Measurements from ENCODE around the gene MYRF. TPM values are rescaled to one million over a fixed set of nuclear protein-coding genes. Genes with fewer than 3 reads are reported as not detected.
A peak's percentile ranks its signal among the peaks of the same experiment; 100 is the strongest.

Gene MYRF
- total RNA-seq, 1 donor from 2014 or later, result 4.7 TPM

DNA sequence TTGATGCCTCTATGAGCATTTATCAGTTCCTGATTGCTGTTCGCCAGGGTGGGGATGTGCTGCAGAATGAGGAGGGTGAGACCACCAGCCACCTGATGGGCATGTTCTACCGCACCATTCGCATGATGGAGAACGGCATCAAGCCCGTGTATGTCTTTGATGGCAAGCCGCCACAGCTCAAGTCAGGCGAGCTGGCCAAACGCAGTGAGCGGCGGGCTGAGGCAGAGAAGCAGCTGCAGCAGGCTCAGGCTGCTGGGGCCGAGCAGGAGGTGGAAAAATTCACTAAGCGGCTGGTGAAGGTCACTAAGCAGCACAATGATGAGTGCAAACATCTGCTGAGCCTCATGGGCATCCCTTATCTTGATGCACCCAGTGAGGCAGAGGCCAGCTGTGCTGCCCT, 43.0 kb downstream of the MYRF start:
- no peak for DNase-seq (ENCODE audit: low spot score)

DNA sequence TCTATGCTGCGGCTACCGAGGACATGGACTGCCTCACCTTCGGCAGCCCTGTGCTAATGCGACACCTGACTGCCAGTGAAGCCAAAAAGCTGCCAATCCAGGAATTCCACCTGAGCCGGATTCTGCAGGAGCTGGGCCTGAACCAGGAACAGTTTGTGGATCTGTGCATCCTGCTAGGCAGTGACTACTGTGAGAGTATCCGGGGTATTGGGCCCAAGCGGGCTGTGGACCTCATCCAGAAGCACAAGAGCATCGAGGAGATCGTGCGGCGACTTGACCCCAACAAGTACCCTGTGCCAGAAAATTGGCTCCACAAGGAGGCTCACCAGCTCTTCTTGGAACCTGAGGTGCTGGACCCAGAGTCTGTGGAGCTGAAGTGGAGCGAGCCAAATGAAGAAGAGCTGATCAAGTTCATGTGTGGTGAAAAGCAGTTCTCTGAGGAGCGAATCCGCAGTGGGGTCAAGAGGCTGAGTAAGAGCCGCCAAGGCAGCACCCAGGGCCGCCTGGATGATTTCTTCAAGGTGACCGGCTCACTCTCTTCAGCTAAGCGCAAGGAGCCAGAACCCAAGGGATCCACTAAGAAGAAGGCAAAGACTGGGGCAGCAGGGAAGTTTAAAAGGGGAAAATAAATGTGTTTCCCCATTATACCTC, 43.6 kb downstream of the MYRF start:
- DNase-seq (ENCODE audit: low spot score), result no peak

DNA sequence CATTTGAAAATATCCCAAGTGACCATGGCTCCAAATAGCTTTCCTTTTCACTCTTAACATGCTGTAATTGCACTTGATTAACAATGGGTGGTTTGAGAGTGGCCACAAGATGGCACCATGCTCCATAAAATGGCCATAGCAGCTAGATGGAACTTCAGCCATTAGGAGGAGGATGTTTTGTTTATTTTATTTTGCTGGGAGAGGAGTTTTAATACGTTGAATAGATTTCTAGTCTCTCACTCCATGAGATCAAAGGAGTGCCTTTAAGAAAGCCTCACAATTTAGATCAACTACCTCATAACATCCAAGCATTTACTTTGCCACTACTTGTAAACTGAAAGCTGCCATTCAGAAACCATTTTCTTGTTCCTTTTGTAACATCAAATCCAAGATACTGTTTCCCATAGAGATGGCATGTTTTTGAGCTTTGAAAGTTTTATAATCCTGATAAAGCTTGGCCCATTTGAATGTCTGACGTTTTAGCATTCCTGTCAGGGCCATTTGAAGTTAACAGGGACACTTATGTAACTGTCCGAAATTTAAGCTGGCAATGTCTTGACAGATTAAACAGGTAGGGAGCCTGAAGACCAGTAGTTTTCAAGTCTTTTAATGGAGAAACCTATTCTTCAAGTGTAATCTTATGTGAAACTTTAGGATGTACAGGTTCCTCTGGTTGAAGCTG, 45.0 kb downstream of the MYRF start:
- peak; percentile 81 for DNase-seq (ENCODE audit: low spot score)

DNA sequence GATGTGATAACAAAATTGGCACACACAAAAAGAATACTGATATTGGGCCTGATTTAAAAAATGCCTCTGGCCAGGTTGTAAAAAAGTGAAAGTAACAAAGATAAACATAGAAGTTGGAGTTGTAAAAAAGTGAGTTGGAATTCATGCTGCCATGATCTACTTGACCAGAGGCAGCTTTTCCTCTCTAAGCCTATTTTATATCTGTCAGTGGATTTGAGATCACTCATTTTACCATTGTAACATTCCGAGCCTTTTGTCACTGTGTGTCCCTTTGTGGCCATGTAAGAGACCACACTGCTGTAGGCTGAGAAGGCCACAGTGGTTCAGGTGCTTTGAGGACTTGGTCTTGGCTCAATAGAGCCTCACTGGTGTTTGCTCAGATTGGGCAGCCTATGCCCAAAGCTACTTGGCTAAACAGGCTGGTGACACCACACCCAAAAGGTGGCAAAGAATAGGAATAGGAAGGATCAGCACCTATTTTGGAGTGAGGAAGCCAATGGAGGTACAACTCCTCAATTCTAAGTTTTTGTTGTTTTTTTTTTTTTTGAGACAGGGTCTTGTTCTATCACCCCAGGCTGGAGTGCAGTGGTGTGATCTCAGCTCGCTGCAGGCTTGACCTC, 47.3 kb downstream of the MYRF start:
- DNase-seq (ENCODE audit: low spot score), result no peak

DNA sequence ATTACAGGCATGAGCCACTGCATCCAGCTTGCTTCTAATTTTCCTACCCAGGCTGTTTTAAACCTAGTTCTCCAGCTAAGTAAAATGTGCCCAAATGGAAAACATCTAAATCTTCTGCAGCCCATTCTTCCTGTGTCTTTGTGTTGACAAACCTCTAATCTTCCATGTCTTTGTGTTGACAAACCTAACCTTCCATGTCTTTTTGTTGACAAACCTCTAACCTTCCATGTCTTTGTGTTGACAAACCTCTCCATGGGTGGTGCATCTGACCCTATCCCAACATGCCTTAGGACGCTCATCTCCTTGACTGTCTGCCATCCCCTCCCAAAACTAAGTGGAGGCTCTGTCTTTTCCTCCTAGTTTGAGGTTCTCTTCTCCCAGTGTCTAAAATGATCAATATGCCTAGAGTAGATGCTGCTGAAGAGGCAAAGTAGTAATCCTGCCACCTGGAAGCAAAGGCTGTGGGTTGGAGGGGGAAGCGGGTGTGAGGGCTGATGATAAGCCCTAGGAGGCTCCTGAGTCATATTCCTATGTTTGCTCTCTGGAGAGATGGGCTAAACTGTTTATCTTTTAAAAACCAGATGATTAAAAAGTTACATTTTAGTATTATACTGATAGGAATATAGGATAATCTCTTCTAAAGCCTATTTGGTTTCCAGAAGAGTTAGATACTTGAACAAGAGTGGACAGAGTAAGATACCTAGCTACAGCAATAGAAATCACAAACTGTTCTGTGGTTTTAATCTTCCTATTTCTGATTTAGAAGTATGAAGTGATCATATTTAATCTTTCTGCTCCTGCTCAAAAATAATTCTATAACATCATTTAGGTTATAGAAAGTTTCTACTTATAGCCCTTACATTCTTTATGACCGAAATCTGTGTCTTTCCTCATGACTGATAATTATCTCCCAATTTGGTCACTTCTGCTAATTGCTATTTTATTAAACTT, 48.2 kb downstream of the MYRF start:
- no peak for DNase-seq (ENCODE audit: low spot score)

DNA sequence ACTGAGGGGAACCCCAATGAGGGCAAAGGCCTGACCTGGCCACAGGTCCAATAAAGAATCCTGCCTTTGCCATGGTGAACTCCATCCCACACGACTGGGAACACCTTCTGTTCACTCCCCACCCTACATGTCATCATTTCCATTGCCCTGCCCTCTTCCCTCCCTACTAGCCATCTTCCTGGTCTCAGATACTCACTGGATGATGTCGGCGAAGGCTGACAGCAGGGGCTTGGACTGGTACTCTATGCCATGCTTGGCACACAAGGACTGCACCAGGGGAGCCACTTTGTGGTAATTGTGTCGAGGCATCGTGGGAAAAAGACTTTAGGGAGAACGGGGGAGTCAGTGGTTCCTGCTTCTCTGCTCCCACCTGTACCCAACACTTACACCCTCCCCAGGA, 50.2 kb downstream of the MYRF start:
- DNase-seq (ENCODE audit: low spot score), result no peak

DNA sequence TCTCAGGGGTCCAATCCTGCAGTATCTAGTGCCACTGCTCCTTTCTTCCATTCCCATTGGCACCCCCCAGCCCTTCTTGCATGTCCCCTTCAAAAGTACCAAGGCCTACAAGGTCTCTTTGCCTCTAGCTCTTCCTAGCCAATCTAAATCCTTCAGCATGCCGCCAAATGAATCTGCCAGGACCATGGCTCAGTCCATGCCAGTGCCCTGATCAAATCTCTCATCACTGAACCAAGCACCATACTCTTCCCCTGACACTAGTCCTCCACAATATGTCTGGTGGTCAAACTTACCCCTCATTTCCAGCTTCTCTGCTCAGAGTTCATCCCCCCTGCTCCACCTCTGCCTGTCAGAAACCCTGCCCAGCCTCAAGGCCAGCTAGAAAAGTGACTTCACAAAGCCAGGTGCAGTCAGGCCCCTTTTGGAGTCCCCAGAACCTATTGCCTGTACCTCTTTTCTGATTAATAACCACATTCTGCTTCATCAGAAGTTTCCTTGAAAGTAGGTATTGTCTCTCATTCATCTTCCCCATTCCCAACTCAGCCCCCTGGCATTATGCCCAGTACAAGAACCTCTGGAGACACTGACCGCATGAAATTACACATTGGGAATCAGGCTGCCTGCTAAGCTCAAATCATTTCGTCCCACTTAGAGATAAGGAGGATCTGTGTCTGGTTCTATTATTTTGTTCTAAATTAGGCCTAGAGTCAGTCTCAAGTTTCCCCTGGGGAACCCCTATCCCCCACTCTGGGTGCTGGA, 51.6 kb downstream of the MYRF start:
- DNase-seq (ENCODE audit: low spot score), result no peak

DNA sequence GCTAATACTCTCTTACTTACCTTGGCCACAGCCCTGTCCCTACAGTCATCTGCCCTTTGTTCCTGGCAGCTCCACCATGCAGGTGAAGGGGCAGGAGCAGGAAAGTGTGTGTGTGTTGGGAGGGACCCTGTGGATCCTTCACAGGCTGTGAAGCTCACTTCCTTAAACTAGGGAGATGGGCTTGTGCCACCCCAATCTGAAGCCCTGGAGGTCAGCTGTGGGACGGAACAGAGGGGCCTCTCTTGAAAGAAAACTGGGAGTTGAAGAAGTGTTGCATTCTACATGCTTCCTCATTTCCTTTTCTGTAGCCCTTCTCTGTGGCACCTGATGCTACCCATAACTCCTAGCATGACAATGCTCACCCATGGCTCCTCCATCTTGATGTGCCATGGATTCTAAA, 52.7 kb downstream of the MYRF start:
- DNase-seq (ENCODE audit: low spot score), result no peak

DNA sequence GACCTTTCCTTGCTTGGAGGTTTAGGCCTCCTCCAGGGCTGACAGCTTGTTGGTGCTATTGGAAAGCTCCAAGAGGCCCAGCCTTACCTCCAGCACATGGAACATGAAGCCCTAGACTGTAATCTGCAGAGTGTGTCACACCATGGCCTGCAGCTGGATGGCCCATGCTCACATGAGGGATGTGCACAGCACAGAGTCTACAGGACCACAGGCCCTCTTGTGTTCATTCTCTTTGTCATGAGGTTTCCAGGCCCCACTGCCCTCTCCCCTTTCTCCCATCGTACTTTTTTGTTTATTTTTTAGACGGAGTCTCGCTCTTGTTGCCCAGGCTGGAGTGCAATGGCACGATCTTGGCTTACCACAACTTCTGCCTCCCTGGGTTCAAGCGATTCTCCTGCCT, 54.3 kb downstream of the MYRF start:
- no peak for DNase-seq (ENCODE audit: low spot score)

DNA sequence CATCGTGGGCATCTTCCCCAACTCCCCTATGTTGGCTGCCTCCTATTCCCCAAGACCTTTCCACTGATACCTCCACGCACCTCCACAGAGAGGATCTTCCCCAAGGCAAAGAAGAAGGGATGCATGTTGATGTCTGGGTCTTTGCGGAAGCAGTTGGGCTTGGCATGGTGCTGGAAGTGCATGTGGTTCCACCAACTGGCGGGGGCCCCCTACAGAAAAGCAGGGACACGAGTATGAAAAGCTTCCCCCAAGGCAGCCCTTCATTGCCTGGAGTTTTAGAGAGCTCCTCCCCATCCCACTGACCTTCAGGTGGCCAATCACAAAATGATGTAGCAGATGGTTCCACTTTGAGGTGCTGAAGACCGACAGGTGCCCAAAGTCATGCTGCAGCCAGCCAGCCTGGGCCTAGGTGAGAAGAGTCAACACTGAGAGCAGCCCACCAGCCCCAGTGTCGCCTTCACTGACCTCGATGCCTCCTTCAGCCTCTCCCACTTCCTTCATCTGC, 58.3 kb downstream of the MYRF start:
- DNase-seq (ENCODE audit: low spot score), result no peak

DNA sequence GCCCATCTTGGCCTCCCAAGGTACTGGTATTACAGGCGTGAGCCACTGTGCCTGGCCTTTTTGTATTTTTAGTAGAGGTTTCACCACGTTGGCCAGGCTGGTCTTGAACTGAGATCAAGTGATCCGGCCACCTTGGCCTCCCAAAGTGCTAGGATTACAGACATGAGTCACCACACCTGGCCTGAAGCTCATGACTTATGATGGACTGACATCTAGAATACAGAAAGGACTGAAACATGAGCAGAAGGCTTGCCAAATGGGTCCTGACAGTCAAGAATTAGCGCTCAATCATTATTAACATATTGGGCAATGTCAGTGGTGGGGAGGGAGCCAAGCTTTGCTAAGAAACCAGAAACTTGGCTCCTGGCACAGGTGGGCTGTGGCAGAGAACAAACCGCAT, 59.4 kb downstream of the MYRF start:
- DNase-seq (ENCODE audit: low spot score), result no peak

DNA sequence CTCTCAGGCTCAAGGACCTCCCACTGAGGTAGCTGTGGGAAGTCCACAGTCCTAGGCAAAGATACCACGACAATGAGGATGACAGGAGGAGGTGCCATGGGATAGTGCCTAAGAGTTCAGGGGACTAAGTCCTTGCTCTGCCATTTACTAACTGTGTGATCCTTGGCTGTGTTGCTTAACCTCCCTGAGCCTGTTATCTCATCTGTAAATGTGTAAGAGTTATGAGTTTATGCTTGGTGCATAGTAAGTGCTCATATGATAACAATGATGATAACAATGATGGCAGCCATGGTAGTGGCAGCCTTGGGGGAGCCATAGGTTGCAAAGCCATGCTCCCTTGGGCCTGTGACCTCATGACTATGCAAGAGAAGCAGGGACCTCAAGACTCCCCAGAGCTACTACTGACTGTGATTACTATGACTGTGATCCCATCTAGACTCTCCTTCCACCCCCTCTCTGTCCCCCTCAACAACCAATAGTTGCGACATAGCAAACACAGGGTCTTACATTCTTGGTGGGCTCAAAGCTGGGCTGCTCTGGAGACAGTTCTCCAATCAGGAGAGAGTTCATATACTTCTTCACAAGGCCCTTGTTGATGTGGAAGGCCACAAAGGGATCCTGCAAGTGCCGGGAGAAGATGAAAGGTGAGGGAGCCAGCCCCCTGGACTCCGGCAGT, 60.4 kb downstream of the MYRF start:
- DNase-seq (ENCODE audit: low spot score), result no peak

DNA sequence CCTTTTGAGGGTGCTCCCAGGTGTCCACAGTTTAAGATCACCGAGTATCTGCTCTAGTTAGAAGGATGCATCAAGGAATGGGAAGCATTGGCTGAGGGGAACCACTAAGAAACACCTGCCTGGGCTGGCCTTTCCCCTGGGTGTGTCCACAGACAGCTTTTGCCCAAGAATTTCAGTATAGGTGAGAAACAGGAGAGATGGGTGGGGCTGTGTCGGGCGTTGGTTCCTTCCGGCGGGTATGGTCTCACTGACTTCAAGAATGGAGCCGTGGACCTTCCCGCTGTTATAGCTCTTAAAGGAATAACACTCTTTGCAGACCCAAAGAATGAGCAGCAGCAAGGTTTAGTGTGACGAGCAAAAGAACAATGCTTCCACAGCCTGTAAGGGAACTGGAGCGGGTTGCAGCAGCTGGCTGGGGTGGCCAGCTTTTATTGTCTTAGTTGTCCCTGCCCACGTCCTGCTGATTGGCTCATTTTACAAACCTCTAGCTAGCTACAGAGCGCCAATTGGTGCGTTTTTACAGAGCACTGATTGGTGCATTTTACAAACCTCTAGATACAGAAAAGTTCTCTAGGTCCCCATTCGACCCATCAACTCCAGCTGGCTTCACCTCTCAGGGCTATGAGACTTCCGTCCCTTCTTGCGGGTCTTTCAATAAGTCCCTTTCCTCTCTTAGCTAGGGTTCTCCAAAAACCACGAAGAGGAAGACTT, 62.0 kb downstream of the MYRF start:
- DNase-seq (ENCODE audit: low spot score), result no peak

DNA sequence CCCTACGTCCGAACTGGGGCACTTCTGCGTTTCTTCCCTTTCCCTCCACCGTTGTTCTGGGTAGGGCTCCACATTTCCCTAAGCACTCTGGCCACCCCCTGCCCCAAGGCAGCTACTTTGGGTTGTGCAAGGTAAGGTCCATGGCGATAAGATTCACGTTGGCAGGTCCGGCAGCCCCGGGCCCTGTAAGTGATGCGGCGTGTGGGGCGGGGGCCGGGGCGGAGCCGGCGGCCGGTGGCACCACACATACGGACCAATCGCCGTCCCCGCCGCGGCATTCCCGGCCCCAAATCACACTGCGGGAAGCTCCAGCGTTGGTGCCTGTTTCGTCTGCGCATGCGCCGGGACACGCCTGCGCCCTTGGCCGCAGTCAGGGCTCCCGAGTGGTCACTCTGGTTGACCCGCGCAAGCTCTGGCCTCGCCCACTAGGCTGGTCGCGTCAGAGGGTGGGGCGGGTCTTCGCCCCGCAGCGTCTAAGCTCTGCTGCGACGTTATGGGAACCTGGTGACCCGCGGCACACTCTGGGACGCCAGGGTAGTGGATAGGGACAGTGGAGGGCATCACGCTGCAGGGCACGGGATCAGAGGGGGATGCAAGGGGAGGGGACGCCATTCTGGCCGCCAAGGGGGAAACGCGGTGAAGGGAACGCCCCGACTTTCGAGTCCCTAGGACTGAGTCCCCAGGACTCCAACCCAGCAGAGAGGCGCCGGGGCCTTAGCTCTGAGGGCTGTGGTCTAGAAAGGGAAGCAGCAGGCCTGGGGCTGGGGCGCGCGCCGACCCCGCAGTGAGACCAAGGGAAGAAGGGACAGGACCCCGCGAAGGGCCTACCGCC, 62.7 kb downstream of the MYRF start:
- DNase-seq (ENCODE audit: low spot score), result peak; percentile 94

DNA sequence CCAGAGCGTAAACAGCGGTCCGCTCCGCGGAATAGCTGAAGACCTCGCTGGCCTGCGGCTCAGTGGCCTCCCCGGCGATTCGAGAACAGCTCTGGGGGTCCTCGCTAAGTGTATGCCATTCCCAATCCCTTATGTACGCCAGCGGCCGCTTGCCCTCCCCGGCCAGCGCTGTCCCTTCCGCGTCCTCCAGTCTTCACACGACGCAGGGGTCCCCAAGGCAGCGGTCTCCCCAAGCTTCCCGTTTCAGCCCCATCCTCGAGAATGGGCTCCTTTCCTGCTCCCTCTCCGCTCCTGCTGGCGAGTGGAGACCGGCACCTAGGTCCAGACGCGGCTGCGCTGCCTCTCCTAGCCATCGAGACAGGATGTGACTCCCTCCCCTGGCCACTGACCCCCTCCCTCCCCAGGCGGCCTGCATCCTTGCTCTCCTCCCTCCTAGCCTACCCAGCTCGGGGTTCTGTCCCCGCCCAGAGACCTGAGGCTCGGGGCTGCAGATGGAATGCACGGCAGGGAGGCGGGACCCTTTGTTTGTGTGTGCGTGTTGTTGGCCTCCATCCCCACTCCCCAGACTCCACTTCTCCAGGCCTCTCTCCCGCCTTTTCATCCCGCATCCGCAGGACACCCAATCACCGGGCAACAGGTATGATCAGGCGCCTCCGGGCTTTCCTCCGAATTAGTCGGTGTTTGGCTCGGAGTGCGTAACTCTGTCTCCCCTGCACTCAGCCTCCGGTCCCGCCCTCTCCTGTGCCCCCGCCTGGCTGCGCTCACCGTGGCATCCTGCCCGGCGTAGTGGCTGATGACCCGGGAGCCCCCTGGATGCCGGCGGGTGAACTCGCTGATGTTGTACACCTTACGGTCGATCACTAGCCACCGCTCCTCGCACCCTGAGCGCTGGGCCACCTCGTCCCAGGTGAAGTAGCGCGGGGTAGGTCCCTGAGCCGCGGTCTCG, 63.6 kb downstream of the MYRF start:
- DNase-seq (ENCODE audit: low spot score), result peak; percentile 67

DNA sequence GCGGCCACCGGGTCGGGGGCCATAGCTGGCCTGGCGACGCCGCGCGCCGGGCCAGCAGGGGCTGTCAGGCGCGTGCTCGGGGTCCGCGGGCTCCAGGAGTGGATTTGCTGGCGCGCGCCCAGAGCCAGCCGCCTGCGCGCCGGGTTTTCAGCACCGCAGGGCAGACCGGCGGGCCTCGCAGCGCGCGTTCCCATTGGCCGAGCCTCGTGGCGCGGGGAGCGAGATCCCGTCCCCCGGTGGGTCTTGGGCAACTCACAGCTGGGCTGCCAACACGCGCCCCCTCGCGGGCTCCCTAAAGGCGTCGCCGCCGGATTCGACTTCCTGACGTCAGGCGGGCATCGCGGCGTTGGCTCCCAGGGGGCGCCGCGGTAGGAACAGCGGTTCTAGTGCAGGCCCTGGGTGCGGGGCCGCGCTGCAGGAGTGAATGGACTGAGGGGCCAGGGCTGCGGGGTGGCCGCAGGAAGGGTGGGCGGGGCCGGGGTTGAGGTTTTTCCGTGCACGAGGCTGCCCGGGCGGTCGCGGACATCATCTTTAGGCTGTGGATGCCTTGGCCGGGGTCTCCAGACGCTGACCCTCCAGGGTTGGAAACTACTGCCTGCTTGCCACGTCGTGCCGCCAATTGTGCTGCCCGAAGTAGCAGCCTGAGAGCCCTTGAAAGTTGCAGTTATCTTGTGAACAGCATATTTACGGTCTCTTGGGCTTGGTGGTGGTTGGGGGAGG, 64.5 kb downstream of the MYRF start, which contains the start of gene FADS1:
FADS1 (minus strand) TSS at position 268 of the 720 bp plus-strand sequence; CDS start at position 194, 74 bp downstream.
- DNase-seq (ENCODE audit: low spot score), result peak; percentile 91
